NCI-H226 (cell line): ENCODE data around the gene MBD2.
A peak's percentile ranks its signal among the peaks of the same experiment; 100 is the strongest.

ENCODE experiments used
- DNase-seq: peaks from one replicate; pipeline ENCODE4 v3.0.0-alpha.2; 2015

Gene MBD2, protein sequence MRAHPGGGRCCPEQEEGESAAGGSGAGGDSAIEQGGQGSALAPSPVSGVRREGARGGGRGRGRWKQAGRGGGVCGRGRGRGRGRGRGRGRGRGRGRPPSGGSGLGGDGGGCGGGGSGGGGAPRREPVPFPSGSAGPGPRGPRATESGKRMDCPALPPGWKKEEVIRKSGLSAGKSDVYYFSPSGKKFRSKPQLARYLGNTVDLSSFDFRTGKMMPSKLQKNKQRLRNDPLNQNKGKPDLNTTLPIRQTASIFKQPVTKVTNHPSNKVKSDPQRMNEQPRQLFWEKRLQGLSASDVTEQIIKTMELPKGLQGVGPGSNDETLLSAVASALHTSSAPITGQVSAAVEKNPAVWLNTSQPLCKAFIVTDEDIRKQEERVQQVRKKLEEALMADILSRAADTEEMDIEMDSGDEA

DNA sequence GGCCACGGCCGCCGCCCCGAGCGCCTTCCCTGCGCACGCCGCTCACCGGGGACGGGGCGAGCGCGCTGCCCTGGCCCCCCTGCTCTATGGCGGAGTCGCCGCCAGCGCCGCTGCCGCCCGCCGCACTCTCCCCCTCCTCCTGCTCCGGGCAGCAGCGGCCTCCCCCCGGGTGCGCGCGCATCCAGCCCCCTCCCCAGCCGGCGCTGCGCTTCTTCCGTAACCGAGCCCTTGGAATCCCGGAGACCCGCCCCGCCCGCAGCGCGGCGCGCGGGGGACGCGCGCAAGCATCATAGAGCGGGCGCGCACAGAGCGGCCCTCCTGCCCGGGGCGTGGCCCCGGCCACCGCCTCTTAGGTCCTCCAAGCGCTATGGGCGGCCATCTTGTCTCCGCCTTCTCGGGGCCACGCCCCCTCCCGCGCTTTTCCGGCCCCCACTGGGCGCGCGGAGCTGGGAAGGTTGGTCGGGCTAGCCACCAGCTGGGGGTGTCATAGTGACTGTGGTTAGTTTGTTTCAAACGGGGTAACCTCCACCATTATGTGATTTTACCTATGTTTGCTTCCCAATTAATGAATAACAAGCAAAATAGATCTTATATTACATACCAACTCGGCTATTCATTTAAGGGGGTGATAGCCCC is at the start of gene MBD2:
Gene MBD2, minus strand, starts transcription at position 291 of the 636 bp plus-strand sequence. Its CDS starts 110 bp downstream, at position 181.
- DNase-seq, result peak; percentile 81

DNA sequence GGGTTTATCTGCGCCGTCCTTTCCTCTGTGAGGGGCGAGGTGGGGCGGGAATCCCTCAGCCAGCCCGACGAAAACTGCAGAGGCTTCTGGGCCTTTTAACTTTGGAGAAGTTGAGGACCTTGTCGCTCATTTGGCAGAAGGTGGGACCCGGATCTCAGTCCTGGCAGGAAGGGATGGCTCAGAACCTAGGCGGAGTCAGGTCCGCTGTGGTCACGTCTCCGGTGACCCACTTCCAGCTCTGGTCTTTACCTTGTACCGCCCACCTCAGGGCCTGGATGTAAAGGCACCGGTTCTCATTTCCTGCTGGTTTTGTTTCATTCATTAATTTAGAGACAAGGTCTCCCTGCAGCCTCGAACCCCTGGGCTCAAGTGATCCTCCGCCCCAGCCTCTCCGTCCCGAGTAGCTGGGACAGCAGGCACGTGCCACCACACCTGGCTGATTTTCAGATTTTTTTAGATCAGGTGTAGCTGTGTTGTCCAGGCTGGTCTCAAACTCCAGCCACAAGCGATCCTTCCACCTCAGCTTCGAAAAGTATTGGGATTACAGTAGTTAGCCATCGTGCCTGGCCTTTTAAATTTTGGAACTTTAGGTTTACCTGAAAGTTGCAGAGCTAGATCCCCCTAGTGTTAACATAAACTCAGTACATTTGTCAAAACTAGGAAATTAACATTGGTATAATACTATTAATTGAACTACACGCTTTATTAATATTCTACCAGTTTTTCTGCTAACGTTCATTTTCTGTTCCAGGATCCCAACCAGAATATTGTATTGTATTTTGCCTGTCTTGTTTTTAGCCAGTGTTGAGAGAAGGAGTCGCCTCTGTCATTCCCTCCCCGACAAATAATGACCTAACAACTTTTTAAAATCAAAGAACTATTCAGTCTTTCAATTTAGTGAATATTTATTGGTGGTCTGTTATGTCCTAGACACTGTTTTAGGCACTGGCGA is 45.7 kb upstream of the MBD2 start:
- DNase-seq, result peak; percentile 31

DNA sequence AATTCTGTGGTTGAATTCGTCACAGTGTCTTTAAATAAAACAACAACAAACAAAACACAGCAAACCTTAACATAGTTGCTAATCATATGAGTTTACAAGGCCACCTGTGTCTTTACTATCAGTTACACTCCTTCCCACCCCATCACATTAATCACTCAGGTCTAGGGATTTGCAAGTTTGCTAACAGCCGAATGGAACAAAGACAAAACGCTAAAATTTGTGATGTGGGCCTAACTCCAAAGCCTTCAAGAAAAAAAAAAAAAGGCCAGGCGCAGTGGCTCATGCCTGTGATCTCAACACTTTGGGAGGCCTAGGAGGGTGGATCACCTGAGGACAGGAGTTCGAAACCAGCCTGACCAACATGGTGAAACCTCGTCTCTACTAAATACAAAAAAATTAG is 44.3 kb upstream of the MBD2 start:
- no peak for DNase-seq

- DNase-seq, result no peak
Measured at GRCh38 chr18:54267701-54268100, 43.2 kb upstream of the MBD2 start.

DNA sequence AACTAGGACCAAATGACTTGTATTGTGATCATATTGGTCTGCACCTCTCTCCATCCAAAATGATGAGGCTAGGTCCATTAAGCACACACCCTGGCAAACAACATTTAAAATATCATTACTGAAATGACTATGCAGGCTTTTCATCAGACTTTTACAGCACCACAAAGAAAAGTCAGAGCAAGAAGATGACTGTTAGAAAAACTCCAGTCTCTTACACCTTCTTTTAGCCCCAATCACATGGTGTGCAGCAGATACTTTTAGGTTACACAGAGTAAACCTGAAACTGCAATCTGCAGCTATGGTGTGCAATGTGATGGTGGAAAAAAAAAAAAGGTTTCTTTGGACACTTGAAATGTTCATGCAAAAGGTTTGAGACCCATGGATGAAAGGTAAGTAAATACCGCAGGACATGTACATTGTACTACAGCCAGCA is 39.5 kb upstream of the MBD2 start:
- no peak for DNase-seq

DNA sequence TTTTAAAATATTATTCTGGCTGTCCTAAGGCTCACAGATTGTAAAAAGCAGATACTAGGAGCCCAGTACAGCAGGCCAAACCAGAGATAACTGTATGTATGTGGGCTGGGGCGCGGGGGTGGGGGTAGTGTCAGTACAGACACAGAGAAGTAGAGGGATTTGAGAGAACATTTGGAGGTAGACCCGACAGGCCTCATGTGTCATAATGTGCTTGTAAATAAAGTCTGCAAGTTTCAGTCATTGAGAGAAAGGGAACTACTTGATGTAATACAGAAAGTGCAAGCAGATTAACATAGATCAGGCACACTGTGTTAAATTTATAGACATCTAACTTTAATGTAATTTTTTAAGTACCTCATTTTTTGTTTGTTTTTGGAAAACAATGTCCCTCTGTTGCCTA is 37.4 kb upstream of the MBD2 start:
- DNase-seq, result no peak

GRCh38 chr18:54260396-54261072 is 36.1 kb upstream of the MBD2 start:
- peak; percentile 7 for DNase-seq

- DNase-seq, result peak; percentile 68
Measured at GRCh38 chr18:54257818-54258217, 33.3 kb upstream of the MBD2 start.

- DNase-seq, result peak; percentile 28
Measured at GRCh38 chr18:54257015-54257414, 32.5 kb upstream of the MBD2 start.

DNA sequence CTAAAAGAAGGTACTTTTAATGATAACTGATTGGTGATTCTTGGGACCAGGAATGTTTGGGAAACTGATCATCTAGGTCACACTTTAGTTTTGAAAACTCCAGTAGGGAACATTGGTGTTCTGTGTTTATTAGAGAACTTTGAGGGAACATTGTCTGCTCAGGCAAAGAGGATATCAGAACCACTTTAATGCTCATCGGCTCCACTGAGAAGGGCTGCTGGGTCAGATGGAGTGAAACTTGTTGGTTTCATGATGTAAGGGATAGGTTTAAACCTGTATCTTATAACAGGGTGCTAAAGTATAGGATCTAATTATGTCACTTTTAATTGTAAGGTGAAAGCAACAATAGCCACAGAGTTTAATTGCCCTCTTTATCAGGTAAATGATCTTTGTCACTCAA is 30.7 kb upstream of the MBD2 start:
- DNase-seq, result no peak

- no peak for DNase-seq
Measured at GRCh38 chr18:54254265-54254758, 29.8 kb upstream of the MBD2 start.

- DNase-seq, result no peak
Measured at GRCh38 chr18:54251606-54252390, 27.3 kb upstream of the MBD2 start.

DNA sequence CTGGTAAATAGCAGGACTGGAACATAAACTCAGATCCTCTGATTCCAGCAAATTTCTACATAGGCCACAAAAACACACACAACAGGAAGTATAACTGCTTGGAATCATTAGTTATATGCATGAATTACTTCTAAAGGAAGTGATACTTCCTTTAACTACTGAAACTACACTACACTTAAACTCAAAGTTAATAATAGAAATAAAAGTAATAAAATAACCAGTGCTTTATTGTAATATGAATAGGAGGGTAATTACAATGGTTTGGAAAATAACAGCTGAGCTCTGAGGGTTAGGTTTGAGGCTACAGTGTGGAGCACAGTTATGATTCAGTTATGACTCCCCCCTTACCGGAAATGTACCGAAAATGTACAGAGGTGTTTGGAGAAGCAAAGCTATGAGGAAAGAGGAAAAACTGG is 26.4 kb upstream of the MBD2 start:
- DNase-seq, result no peak

- DNase-seq, result no peak
Measured at GRCh38 chr18:54247511-54248175, 23.2 kb upstream of the MBD2 start.

DNA sequence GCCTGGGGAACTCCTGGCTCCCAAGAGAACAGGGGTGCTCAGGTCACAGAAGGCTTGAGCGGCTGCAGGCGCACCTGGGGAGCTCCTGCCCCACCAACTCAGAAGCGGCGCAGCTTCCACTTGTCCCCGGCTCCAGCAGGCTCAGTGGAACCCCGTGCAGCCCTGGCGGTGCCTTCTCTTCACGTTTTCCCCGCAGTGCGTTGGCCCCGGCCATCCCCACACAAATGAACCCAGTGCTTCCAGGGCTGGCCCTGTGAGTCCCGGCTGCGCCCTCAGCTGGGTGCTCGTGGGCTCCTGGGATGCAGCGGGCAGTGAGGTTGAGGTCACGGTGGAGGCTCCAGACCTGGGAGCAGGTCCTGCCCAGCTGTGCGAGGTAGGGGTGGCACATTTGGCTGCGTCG is 17.9 kb upstream of the MBD2 start:
- DNase-seq, result no peak

- no peak for DNase-seq
Measured at GRCh38 chr18:54241483-54241882, 17.0 kb upstream of the MBD2 start.

- DNase-seq, result no peak
Measured at GRCh38 chr18:54240629-54241107, 16.2 kb upstream of the MBD2 start.

GRCh38 chr18:54239601-54240000 is 15.1 kb upstream of the MBD2 start:
- DNase-seq, result no peak

- DNase-seq, result no peak
Measured at GRCh38 chr18:54239091-54239490, 14.6 kb upstream of the MBD2 start.

- no peak for DNase-seq
Measured at GRCh38 chr18:54238173-54238936, 13.9 kb upstream of the MBD2 start.
